HL-60 (cell line): ENCODE measurements around the gene ANKS6.

Experiments used
- DNase-seq, 2 experiments: peaks; one replicate each; pipeline ENCODE4 v3.0.0-alpha.2; 2010 to 2020; ENCODE audit warnings: low read depth in 1 of 2, low spot score in 1 of 2
- H3K27ac ChIP-seq: fragments of 250-450 bp; sonication (Bioruptor Pico); replicated peaks from 2 replicates; pipeline ENCODE4 v1.5.1; 2020; ENCODE audit warnings: mild to moderate bottlenecking, moderate library complexity
- H3K27me3 ChIP-seq: fragments of 250-450 bp; sonication (Bioruptor Pico); 2 replicates; pipeline ENCODE4 v1.5.1; 2021; ENCODE audit warnings: mild to moderate bottlenecking, moderate library complexity; ENCODE audit not compliant: insufficient read depth, poor library complexity, severe bottlenecking
- H3K4me3 ChIP-seq: replicated peaks from 2 replicates; pipeline ENCODE4 v1.5.1; 2011; ENCODE audit warnings: mild to moderate bottlenecking, control low read depth, low read length; ENCODE audit not compliant: insufficient read depth
- GABPA ChIP-seq: IDR thresholded peaks from 2 replicates; pipeline ENCODE4 v1.6.1; 2012; ENCODE audit warnings: low read depth
- POLR2AphosphoS5 ChIP-seq: IDR thresholded peaks from 2 replicates; pipeline ENCODE4 v1.6.1; 2012; ENCODE audit warnings: low read depth
- SPI1 ChIP-seq: IDR thresholded peaks from 2 replicates; pipeline ENCODE4 v1.6.1; 2012; ENCODE audit warnings: low read depth, mild to moderate bottlenecking, borderline replicate concordance
- TF ChIP-seq, protein P1 (sequence below): IDR thresholded peaks from one replicate; pipeline ENCODE4 v1.5.1; 2011; ENCODE audit warnings: low read length, control low read depth, inconsistent platforms; ENCODE audit not compliant: insufficient read depth
- TF ChIP-seq, protein P2 (sequence below): IDR thresholded peaks from 2 replicates; pipeline ENCODE4 v1.6.1; 2012; ENCODE audit warnings: low read depth; ENCODE audit not compliant: insufficient replicate concordance

ANKS6 gene

GRCh38 chr9:98794802-98795201 lies 1.6 kb downstream of the ANKS6 start:
- H3K27me3 ChIP-seq: peaks cover 5% of the 10 kb centered on the region
- H3K4me3 ChIP-seq: no peak overlapping the region
- TF ChIP-seq, protein P1, sequence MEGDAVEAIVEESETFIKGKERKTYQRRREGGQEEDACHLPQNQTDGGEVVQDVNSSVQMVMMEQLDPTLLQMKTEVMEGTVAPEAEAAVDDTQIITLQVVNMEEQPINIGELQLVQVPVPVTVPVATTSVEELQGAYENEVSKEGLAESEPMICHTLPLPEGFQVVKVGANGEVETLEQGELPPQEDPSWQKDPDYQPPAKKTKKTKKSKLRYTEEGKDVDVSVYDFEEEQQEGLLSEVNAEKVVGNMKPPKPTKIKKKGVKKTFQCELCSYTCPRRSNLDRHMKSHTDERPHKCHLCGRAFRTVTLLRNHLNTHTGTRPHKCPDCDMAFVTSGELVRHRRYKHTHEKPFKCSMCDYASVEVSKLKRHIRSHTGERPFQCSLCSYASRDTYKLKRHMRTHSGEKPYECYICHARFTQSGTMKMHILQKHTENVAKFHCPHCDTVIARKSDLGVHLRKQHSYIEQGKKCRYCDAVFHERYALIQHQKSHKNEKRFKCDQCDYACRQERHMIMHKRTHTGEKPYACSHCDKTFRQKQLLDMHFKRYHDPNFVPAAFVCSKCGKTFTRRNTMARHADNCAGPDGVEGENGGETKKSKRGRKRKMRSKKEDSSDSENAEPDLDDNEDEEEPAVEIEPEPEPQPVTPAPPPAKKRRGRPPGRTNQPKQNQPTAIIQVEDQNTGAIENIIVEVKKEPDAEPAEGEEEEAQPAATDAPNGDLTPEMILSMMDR: no peak
- no peak for TF ChIP-seq SPI1
- no peak for TF ChIP-seq GABPA
- TF ChIP-seq POLR2AphosphoS5: no peak
- TF ChIP-seq, protein P2, sequence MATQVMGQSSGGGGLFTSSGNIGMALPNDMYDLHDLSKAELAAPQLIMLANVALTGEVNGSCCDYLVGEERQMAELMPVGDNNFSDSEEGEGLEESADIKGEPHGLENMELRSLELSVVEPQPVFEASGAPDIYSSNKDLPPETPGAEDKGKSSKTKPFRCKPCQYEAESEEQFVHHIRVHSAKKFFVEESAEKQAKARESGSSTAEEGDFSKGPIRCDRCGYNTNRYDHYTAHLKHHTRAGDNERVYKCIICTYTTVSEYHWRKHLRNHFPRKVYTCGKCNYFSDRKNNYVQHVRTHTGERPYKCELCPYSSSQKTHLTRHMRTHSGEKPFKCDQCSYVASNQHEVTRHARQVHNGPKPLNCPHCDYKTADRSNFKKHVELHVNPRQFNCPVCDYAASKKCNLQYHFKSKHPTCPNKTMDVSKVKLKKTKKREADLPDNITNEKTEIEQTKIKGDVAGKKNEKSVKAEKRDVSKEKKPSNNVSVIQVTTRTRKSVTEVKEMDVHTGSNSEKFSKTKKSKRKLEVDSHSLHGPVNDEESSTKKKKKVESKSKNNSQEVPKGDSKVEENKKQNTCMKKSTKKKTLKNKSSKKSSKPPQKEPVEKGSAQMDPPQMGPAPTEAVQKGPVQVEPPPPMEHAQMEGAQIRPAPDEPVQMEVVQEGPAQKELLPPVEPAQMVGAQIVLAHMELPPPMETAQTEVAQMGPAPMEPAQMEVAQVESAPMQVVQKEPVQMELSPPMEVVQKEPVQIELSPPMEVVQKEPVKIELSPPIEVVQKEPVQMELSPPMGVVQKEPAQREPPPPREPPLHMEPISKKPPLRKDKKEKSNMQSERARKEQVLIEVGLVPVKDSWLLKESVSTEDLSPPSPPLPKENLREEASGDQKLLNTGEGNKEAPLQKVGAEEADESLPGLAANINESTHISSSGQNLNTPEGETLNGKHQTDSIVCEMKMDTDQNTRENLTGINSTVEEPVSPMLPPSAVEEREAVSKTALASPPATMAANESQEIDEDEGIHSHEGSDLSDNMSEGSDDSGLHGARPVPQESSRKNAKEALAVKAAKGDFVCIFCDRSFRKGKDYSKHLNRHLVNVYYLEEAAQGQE: no peak
- DNase-seq: no peak
- no peak overlapping the region for H3K27ac ChIP-seq

DNA sequence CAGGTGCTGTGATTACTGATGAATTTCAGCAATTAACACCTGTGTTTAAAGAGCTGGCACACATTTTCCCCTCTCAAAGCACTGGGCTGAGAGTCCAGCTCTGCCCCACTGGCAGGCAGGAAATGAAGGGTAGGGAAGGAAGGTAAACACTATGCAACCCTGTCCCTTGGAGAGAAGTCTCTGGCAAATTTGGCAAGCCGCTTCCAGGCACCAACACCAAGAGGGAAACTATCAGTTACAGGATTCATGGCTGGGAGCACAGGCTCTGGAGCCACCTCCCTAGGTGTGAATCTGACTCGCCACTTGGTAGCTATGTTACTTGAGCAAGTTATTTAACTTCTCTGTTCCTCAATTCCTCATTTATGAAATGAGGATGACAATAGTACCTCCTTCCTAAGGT lies 3.3 kb downstream of the ANKS6 start:
- Histone ChIP-seq H3K27ac (no peak overlapping the region), H3K27me3 (peaks cover 5% of the 10 kb centered on the region)
- DNase-seq: no peak

DNA sequence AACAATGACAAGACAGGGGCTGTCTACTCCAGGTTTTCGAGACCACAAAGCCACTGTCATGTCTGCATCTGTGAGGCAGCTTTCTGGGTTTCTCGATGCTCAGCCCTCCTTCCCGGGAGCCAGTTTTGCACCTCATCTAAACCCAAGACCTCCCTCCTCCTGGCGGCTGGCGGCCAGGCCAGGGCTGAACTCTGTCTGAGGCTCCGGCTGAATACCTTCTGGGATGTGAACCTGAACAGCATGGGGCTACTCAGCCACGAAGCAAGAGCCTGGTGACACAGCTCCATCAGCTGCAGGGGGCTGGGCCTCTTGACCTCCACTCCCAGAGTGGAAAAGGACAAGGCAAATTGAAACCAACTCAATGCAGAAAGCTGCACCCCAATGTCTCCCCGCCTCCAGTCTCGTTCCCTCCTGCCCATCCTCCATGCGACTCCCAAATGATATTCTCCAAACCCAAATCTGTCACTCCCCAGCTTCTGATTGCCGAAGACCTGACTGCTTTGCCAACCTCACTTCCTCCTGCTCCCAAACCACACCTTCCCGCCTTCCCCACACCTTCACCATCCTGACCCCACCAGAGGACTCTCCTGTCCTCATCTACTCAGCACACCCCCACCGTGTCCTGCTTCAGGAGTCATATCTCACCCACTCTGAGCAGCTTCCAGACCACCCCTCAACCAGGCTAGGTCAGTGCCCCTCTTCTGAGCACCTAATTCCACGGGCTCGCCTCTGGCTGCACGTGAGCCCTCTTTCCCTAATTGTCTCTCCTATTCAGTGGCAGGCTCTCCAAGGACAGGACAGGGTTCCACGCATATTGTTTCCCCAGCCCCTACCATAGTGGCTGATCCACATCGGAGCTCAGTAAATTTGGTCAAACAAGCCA lies 4.5 kb downstream of the ANKS6 start:
- Histone ChIP-seq H3K27me3 (peaks cover 5% of the 10 kb centered on the region), H3K27ac (no peak overlapping the region), H3K4me3 (no peak overlapping the region)
- no peak for TF ChIP-seq POLR2AphosphoS5
- TF ChIP-seq, protein P1: no peak
- TF ChIP-seq, protein P2: no peak
- no peak for DNase-seq

More for the DNA sequence above, 3.3 kb downstream of the ANKS6 start:
- TF ChIP-seq GABPA (no peak), POLR2AphosphoS5 (no peak), SPI1 (no peak)
- TF ChIP-seq, protein P2: no peak
- TF ChIP-seq, protein P1: no peak
- no peak overlapping the region for H3K4me3 ChIP-seq
